ENCODE data around the gene SPRY4.
"Not testable (repeated sequence)": the region's sequence is repeated elsewhere in the genome, so short reads cannot be mapped to it uniquely, and the experiment has no call there.

The SPRY4 gene

DNA sequence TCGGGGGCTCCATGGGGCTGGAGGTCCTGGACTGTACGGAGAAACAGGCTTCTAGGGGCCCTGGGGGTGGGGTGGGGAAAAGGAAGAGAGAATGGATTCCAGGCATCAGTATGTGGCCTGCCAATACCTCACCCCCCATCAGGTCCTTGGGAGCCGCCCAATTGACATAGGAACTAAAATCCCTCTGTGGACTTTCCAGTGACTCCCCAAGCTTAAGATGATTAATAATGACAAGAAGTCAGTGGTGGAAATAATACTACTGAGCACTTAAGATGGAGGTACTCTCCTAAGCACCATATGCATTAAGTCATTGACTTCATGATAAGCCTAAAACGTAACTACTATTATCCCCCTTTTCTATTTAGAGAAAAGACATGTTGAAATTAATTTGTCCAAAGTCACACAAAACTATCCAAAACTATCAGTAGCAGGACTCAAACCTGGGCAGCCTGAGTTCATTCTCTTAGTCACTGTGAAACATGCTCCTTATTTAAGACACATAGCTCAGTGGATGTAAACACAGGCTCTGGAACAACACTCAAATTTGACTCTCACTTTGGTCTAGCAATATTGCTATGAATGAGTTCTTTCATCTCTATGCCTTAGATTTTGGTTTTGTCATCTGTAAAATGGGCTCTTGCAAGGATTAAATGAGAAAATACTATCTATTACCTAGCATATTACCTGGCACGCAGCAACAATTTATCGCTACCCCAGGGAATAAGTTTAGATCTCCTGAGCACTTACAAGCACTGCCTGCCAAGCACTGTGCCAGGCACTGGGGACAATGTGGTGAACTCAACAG is 9.5 kb downstream of the SPRY4 start:
- no peak for DNase-seq (ENCODE audit: low spot score)

DNA sequence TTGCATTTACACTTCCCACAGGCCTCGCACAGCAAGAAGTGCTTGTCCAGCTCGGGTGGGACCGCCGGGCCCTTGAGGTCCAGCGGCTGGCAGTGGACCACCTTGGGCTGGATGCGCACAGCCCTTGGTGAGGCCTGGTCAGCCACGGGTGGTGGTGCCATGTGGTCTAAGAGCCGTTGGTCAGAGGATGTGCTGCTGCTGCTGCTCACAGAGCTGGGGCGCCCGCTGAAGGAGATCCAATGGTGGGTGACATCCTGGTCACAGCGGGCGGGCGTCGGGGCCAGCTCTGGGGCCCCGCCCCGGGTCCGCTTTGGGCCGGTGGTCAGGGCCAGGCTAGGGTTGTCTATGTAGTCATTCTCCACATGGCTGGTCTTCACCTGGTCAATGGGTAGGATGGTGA is 10.2 kb downstream of the SPRY4 start:
- no peak for DNase-seq (ENCODE audit: low spot score)

DNA sequence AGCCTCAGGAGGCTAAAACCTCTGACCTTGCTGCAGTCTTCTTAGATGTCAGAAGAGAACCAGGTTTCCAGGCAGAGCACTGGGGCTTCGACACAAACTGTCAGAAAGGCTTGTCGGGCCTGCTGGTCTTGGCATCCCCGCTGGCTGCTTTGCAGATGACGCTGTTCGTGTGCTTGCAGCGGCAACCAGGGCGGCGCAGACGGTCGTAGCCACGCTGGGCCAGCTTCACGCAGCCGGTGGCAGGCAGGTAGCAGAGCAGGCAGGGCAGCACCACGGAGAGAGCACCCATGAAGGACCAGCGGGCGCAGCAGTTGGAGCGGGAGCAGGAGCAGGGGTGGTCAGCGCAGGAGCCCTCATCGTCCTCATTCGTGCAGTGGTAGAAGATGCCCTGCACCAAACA is 10.7 kb downstream of the SPRY4 start:
- peak; percentile 53 for DNase-seq (ENCODE audit: low spot score)

DNA sequence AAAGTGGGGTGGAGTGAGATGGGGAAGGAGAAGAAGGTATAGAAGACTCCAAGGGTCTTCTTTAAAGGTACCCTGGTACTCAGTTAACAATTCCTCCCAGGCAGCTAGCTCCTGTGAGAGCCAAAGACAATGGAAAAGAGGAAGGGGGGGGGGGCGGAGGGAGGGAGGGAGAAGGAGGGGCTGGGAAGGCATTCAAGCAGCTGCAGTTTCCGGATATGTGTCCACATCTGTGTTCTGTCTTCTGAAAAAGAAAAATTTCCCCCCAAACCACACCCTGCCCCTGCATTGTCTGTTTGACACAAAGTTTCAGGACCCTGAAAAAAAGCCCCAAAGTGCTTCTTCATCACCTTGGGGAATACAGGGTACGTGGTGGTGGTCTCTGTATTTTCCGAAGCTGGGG is 11.1 kb downstream of the SPRY4 start:
- peak; percentile 56 for DNase-seq (ENCODE audit: low spot score)

DNA sequence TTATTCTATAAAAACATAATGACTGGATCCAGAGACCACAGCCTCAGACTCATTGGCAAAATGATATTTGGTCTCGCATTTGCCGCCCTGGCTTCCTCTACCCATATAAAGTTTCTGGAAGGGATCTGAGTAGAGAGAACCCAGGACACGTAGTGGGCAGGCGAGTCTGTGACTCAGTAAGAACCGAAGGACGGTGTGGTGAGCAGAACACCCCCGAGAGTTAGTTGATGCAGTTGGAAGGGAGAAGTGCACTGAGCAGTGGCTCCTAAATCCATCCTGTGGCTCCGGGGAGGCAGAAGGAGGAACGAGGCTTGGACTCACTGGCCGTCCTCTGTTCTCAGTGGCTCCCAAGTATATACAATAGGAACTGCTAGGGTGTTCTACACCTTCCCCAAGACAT is 11.5 kb downstream of the SPRY4 start:
- DNase-seq (ENCODE audit: low spot score): no peak

DNA sequence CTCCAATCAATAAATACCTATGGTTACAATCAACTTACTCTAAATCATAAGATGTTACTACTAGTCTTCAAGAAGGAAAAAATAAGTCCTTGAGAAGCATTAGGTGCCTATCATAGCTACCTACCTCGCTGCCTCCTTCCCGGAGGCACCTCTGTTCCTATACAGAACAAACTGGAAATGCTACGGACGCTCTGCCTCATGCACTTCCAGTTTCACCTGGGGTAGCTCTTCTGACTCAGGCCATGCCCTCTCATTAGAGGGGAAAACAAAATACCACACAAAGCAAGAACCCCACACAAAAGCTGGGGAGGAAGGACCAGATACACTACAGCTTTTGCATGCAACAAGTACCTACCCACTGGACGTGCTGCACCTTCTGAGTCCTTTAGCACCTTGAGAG is 12.4 kb downstream of the SPRY4 start:
- no peak for DNase-seq (ENCODE audit: low spot score)

DNA sequence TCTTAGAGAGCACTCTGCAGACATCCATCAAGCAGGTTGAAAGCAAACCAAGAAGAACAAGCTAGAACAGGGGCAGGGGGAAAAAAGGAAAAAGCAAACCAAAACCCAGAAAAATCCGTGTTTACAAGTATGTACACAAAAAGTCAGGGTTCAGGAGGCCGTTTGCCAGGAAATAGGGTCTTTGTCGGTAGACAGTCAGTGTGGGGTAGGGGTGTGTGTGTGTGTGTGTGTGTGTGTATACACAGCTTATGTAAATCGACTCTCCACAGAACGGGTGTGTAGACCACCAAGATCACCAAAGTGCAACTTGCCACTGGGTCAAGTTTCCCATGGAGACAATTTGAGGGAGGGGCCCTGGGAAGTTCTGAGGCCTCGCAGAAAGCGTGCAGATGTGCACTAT is 13.1 kb downstream of the SPRY4 start:
- DNase-seq (ENCODE audit: low spot score): no peak

DNA sequence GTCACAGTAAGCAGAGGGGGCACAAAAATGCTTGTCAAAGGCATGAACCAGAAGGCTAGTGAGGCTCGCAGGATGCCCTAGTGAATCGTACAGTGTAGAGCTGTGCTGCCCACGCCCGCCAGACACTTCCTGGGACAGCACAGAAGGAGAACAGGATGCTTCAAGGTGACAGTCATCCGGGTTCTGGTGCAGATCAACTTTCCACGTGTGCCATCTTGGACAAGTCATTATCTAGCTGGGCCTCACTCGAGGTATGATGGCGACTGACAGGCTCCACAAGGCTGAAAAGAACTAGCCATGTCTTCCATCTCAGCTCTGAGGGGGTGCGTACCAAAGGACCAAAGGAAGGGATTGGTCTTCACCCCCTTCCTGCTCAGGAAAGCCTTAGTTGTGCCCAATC is 14.0 kb downstream of the SPRY4 start:
- DNase-seq (ENCODE audit: low spot score): no peak

DNA sequence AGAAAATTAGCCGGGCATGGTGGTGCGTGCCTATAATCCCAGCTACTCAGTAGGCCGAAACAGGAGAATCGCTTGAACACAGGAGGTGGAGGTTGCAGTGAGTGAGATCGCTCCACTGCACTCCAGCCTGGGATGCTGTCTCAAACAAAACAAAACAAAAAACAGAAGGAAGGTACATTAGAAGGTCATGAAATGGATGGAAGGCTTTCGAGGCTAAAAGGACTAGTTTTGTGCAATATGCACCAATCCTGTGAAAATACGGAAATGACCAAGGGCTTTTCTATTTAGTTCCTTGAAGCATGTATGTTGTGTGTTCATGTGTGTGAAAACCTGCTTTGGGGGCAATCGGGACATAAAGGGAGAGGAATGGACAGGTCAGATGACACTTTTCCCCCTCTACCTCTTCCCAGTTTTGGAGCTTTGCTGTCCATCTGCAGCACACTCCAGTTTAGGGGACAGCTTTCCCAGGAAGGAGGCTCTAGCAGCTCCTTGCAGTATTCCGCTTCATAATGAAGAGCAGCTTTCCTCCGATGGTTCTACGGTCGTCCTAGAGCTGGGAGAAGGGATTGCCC is 15.0 kb downstream of the SPRY4 start:
- no peak for DNase-seq (ENCODE audit: low spot score)

DNA sequence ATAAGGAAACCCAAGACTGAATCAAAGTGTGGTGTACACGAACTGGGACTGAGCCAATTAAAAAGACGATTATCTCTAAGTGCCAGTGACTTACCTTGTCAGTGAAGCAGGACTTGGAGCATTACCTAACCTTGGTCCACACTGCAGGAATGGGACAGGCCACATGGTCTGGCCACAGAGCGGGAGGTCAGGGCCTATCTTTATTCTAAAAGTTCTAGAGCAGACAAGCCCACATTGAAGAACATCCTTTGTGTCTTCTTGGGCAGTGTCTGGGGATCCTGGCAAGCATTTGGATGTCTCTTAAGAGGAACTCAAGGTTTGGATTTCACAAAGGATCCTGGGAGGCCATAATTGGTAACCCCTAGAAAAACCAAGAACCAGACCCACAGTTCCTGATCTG is 16.5 kb downstream of the SPRY4 start:
- DNase-seq (ENCODE audit: low spot score): no peak

DNA sequence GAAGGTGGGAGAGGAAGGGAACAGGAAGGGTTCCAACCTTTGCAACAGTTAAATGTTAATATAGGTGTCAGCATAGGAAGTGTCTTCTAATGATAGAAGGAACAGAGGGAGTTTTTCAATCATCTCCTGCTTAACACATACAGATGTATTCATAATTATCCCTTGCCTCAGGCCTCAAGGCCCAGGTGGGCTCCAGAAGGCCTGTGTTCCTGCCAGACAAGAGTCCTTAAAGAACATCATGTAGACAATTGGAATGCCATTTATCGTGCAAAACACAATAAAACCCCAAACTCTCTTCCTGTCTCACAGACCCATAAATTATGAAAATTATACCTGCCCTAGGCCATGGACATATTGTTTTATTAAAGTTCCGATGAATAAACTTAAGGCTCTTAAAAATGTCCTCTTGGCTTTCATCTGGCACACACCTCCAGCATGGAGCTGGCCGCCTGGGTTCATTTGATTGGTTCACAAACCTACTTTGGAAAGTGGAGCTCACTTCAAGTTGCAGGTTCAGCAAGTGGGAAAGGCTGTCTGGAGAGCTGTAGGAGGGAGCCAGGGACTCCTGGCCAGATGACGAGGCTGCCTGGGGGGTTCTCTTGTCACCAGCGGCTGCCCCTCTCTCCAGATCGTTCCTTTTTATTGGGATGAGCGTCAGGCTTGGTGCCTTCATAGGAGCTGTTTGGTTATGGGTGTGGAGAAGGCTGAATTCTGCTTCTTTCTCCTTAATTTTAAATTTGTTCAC is 17.5 kb downstream of the SPRY4 start:
- no peak for DNase-seq (ENCODE audit: low spot score)

DNA sequence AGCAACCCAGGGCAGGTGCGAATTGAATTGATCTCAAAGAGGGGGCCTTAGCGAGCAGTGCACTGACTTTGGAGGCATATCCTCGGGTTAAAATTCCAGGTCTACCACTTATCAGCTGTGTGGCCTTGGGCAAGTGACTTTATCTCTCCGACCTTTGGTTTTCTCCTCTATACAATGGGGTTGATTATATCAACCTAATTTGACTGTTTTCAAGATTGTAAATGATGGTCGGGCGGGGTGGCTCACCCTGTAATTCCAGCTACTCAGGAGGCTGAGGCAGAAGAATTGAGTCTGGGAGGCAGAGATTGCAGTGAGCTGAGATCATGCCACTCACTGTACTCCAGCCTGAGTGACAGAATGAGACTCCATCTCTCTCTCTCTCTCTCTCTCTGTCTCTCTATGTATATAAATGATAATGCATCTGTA is 18.7 kb downstream of the SPRY4 start:
- DNase-seq (ENCODE audit: low spot score): no peak

DNA sequence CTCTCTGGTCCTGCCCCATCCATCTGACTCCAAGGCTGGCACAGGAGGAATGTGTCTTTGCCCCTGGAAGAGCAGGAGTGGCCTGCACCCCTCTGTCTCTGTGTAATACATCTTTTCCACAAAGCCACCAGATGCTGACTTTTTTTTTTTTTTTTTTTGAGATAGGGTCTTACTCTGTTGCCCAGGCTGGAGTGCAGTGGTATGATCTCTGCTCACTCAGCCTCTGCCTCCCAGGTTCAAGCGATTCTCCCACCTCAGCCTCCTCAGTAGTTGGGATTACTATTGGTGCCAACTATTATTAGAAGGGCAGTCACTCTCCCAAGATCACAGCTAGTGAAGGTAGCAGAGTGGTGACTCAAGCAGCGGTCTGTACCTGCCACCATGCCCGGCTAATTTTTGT is 19.6 kb downstream of the SPRY4 start:
- DNase-seq (ENCODE audit: low spot score): no peak

DNA sequence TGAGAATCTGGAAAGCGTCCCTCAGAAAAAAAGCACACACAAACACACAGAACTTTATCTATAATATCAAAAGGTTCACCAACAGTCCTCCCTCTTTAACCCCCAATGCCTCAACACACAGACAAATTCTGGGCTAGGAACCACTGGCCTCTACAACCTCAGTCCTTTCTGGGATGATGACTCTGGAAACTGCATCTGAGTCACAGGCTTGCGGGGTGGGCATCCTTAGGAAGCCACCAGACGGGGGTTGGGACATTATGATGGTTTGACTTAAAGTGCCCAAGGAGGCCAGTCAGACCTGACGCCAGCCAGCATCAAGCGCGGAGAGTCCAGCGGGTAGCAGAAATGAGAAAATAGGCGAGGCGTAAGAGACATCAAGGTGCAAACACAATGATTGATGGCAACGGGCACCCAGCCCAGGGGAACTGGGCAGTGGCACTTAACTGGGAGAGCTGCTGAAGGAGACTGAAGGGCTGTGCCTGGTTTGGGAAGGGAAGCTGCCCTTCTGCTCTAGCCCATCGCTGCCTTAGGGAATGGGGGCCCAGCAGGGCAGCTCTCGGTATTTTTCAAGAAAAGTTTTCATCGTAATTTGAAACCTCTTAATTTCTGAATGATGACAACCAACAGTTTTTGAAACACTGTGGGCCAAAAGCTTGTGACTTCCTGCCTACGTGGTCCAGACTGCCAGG is 20.7 kb downstream of the SPRY4 start:
- no peak for DNase-seq (ENCODE audit: low spot score)

DNA sequence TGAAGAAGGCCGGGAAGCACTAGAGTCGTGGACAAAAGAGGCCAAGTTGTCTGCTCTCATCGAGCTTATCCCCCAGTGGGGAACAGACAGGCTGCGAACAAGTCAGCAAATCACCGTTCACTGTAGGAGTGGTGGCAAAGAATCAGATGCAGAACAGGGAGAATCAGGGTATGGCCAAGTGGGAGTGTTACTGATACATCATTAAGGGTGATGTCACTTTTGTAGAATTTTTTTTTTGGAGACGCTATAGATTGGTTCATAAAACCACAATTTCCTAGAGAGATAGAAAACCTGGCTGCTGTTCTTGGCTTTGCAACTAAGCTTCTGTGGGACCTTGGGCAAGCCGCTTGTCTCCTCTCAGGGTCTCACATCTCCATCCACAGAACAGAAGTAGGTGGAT is 21.3 kb downstream of the SPRY4 start:
- no peak for DNase-seq (ENCODE audit: low spot score)

DNA sequence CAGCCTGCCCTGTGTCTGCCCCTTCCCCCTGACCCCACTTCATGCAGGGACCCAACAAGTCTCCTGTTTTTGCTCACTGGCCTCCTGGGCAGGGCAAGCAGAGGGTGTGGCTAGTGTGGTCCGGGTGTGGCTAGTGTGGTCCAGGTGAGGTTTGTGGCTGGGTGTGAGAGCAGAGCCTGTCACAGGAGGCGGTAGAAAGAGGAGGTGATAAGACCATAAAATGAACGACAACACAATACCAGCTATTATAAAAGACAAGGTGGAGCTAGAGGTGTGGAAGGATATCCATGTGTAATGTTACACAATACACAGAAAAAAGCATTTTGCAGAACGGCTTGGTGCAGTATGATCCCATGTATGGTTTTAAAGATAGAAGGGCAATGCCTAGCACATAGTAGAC is 23.3 kb downstream of the SPRY4 start:
- no peak for DNase-seq (ENCODE audit: low spot score)

DNA sequence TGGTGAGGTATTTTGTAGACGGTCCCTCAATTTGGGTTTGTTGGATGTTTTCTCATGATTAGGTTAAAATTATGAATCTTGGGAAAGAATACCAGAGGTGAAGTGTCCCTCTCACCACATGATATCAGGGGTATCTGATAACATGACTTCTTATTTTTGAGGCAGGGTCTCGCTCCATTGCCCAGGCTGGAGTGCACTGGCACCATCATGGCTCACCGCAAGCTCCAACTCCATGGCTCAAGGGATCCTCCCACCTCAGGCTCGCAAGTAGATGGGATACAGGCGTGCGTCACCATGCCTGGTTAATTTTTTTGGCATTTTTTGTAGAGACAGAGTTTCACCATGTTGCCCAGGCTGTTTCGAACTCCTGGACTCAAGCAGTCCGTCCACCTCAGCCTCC is 24.1 kb downstream of the SPRY4 start:
- DNase-seq (ENCODE audit: low spot score): no peak

DNA sequence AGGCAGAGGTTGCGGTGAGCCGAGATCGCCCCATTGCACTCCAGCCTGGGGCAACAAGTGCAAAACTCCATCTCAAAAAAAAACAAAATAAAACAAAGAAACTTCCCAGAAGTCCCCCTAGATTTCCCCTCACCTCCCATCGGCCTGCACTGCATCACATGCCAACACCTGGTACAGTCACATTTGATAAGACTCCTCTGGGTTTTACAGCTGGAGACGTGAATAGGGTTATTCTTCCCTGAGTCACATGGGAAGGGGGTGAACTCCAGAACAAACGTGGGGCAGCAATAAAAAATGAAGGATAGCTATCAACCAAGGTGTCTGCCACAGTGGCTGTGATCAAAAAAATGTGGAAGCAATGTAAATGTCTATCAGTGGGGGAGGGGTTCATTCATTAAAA is 26.0 kb downstream of the SPRY4 start:
- DNase-seq (ENCODE audit: low spot score): no peak

DNA sequence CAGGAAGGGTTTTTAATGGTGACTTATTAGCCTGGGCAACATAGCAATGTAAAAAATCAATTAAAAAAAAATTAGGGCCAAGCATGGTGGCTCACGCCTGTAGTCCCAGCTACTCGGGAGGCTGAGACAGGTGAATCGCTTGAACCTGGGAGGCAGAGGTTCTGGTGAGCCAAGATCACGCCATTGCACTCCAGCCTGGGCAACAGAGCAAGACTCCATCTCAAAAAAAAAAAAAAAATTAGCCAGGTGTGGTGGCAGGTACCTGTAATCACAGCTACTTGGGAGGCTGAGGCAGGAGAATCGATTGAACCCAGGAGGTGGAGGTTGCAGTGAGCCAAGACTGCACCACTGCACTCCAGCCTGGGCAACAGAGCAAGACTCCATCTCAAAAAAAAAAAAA is 27.0 kb downstream of the SPRY4 start:
- not testable (repeated sequence) for DNase-seq (ENCODE audit: low spot score)

DNA sequence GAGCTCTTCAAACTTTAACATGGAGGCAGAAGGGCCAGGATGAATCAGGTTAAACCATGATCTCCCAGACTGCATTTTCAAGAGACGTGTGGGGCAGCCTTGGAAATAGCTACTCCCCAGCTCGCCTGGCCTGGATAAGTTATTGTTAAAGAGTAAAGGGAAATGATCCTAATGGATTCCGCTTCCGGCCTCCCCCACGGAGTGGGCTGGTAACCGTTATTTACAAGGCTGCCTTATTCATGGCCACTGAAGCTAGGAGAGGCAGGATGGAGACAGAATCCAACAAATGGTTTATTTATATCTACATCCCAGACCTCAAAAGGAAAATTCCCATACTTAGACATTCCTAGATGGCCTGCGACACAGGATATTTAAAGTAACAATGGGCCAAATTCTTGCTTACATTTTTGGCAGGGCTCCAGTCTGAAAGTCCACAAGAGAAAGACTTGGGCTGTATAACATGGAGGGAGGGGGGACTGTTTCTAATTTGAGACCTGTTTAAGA is 27.9 kb downstream of the SPRY4 start:
- DNase-seq (ENCODE audit: low spot score): peak; percentile 54

DNA sequence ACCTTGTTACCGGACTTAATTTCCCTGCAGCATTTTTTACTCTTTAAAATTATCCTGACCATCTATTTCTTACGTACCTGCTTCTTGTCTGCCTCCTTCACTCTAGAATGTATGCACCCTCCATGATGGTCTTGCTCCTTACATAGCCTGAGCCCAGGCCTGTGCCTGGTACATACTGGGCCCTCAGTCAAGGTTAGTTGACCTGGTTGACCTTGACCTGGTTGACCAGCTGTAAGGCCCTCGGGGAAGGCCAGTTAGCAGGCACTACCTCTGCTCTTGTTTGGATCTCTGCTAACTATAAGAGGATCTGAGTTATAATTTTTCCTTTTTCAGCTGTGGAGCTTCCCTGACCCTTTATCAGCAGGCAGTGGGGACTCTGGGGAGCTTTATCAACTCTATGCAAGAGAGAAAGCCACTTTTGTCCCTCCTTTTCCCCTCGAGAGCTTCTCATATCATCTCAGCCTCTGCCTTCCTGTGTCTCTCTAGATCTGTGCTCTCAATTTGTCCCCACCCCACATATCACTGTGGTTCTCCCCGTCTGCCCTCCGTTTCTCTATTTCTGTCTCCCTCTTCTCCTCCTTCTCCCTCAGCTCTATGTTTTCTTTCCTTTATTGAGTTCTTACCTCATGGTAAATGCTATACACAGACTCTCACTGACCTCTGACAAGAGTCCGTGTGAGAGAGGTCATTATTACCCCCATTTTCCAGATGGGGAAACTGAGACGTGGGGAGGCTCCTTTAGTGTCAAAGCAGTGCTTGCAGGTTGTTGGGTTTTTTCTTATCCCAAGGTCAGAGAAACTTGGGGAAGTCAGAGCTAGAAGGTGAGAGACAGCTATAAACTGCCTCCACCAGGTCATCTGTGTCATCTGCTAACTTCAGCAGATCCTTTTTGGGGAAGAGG is 28.6 kb downstream of the SPRY4 start:
- DNase-seq (ENCODE audit: low spot score): no peak
